Measurements from ENCODE around the gene LRRC8B.

GRCh38 chr1:89563957-89564604 lies 39.5 kb downstream of the LRRC8B start:
- TF ChIP-seq, protein P1, sequence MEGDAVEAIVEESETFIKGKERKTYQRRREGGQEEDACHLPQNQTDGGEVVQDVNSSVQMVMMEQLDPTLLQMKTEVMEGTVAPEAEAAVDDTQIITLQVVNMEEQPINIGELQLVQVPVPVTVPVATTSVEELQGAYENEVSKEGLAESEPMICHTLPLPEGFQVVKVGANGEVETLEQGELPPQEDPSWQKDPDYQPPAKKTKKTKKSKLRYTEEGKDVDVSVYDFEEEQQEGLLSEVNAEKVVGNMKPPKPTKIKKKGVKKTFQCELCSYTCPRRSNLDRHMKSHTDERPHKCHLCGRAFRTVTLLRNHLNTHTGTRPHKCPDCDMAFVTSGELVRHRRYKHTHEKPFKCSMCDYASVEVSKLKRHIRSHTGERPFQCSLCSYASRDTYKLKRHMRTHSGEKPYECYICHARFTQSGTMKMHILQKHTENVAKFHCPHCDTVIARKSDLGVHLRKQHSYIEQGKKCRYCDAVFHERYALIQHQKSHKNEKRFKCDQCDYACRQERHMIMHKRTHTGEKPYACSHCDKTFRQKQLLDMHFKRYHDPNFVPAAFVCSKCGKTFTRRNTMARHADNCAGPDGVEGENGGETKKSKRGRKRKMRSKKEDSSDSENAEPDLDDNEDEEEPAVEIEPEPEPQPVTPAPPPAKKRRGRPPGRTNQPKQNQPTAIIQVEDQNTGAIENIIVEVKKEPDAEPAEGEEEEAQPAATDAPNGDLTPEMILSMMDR (IDR thresholded peaks at IDR 0.05; ENCODE audit: low read depth, low read length) = no peak
- no peak for TF ChIP-seq EZH2phosphoT487 (IDR thresholded peaks at IDR 0.05; ENCODE audit: low read depth)
